Activated B cell treated with CpG ODN at 0.5 μM for 24 hours (primary cell): ENCODE results near the gene ORAI3. TPM values are rescaled to one million over a fixed set of nuclear protein-coding genes. Genes with fewer than 3 reads are reported as not detected.

ENCODE experiments used
- total RNA-seq: library from RNA; stranded (reverse); gene quantifications from 2 replicates; pipeline ENCODE4 v1.2.3, GENCODE V29; 2022

The ORAI3 gene
- total RNA-seq, 1 donor from 2014 or later = 30.6 TPM

Other genes starting within 250 kb of the ORAI3 start
- 109 and 123 TPM in 2 replicates for gene SRCAP, start 249.9 kb upstream of the ORAI3 start, total RNA-seq
- gene PHKG2, start 200.6 kb upstream of the ORAI3 start, total RNA-seq = 45.3 and 51.4 TPM in 2 replicates
- 6.2 and 8.8 TPM in 2 replicates for gene CFAP119, start 187.0 kb upstream of the ORAI3 start, total RNA-seq
- gene RNF40, start 186.7 kb upstream of the ORAI3 start, total RNA-seq = 99.6 and 117 TPM in 2 replicates
- gene ZNF629, start 161.9 kb upstream of the ORAI3 start, total RNA-seq = 9.1 and 9.3 TPM in 2 replicates
- 32.2 and 35.7 TPM in 2 replicates for gene BCL7C, start 55.0 kb upstream of the ORAI3 start, total RNA-seq
- 0.56 and 0.62 TPM in 2 replicates for gene CTF1, start 52.5 kb upstream of the ORAI3 start, total RNA-seq
- gene FBXL19, start 25.5 kb upstream of the ORAI3 start, total RNA-seq = 20.3 and 24.2 TPM in 2 replicates
- gene SETD1A, start 8.7 kb downstream of the ORAI3 start, total RNA-seq = 29.6 and 32.8 TPM in 2 replicates
- 1.3 and 1.6 TPM in 2 replicates for gene HSD3B7, start 36.1 kb downstream of the ORAI3 start, total RNA-seq
- gene STX1B, start 61.6 kb downstream of the ORAI3 start, total RNA-seq = 1.2 and 1.6 TPM in 2 replicates
- gene STX4, start 84.5 kb downstream of the ORAI3 start, total RNA-seq = 106 and 107 TPM in 2 replicates
- 8.3 and 10.1 TPM in 2 replicates for gene ZNF668, start 125.2 kb downstream of the ORAI3 start, total RNA-seq
- 32.4 and 32.5 TPM in 2 replicates for gene ZNF646, start 125.4 kb downstream of the ORAI3 start, total RNA-seq
- 5.1 and 5.5 TPM in 2 replicates for gene PRSS53, start 139.9 kb downstream of the ORAI3 start, total RNA-seq
- gene VKORC1, start 145.7 kb downstream of the ORAI3 start, total RNA-seq = 38.7 and 41.9 TPM in 2 replicates
- gene BCKDK, start 159.3 kb downstream of the ORAI3 start, total RNA-seq = 24.8 and 27.3 TPM in 2 replicates
- 82.1 and 93.7 TPM in 2 replicates for gene KAT8, start 168.6 kb downstream of the ORAI3 start, total RNA-seq
- gene PRSS8, start 186.7 kb downstream of the ORAI3 start, total RNA-seq = not detected in 2 replicates
- 0.56 and 0.60 TPM in 2 replicates for gene PRSS36, start 201.0 kb downstream of the ORAI3 start, total RNA-seq
- gene FUS, start 231.1 kb downstream of the ORAI3 start, total RNA-seq = 681 and 752 TPM in 2 replicates